HepG2 (cell line): ENCODE data around the gene UCN. TPM values are rescaled to one million over a fixed set of nuclear protein-coding genes. Genes with fewer than 3 reads are reported as not detected.

Experiments
- CBX2 ChIP-seq, 2 experiments: fragments of 200-600 bp in 1 of 2; sonication (generic); formaldehyde crosslinking in 1 of 2; IDR thresholded peaks; 2 replicates each; pipeline versions ENCODE4 v1.7.0 to v1.8.1; 2018 to 2022; ENCODE audit warnings: low read depth in 2 of 2, low read length in 1 of 2, mild to moderate bottlenecking in 1 of 2, missing genetic modification reagents in 1 of 2
- DR1 ChIP-seq: sonication (generic); formaldehyde crosslinking; IDR thresholded peaks from 2 replicates; pipeline ENCODE4 v1.8.0; 2021; ENCODE audit warnings: mild to moderate bottlenecking, missing genetic modification reagents, inconsistent platforms
- EED ChIP-seq: sonication (generic); formaldehyde crosslinking; IDR thresholded peaks from 2 replicates; pipeline ENCODE4 v1.5.0; 2020; ENCODE audit warnings: mild to moderate bottlenecking, missing genetic modification reagents
- GATAD1 ChIP-seq: IDR thresholded peaks from 2 replicates; pipeline ENCODE4 v1.6.1; 2016; ENCODE audit warnings: missing genetic modification reagents, missing compliant biosample characterization
- NFYB ChIP-seq: sonication (generic); formaldehyde crosslinking; IDR thresholded peaks from 2 replicates; pipeline ENCODE4 v1.4.0; 2020; ENCODE audit warnings: missing genetic modification reagents
- UBTF ChIP-seq: sonication (generic); formaldehyde crosslinking; IDR thresholded peaks from 2 replicates; pipeline ENCODE4 v1.4.0; 2020; ENCODE audit warnings: mild to moderate bottlenecking, missing genetic modification reagents
- XRCC5 ChIP-seq: fragments of 200-400 bp; formaldehyde crosslinking; optimal IDR thresholded peaks from 2 replicates; pipeline ENCODE3; 2017; ENCODE audit warnings: mild to moderate bottlenecking, low read length
- ZFP36 ChIP-seq: fragments of 150-350 bp; IDR thresholded peaks from 2 replicates; pipeline ENCODE4 v1.6.1; 2018; ENCODE audit warnings: borderline replicate concordance, low read length, low read depth; ENCODE audit not compliant: partially characterized antibody
- ZFY ChIP-seq: sonication (generic); formaldehyde crosslinking; IDR thresholded peaks from 2 replicates; pipeline ENCODE4 v1.4.0; 2020; ENCODE audit warnings: missing genetic modification reagents
- ZFYVE20 ChIP-seq: sonication (generic); formaldehyde crosslinking; IDR thresholded peaks from 2 replicates; pipeline ENCODE4 v1.8.0; 2023; ENCODE audit warnings: low read depth, mild to moderate bottlenecking, moderate library complexity, missing genetic modification reagents, borderline replicate concordance
- ZNF687 ChIP-seq: sonication (generic); formaldehyde crosslinking; IDR thresholded peaks from 2 replicates; pipeline ENCODE4 v1.5.1; 2020; ENCODE audit warnings: mild to moderate bottlenecking, missing genetic modification reagents, moderate library complexity
- ZNF703 ChIP-seq: sonication (generic); formaldehyde crosslinking; IDR thresholded peaks from 2 replicates; pipeline ENCODE4 v1.5.1; 2020; ENCODE audit warnings: missing genetic modification reagents, mild to moderate bottlenecking, moderate library complexity, borderline replicate concordance
- ZNF792 ChIP-seq: IDR thresholded peaks from 2 replicates; pipeline ENCODE4 v1.6.1; 2016
- ZNF816 ChIP-seq: sonication (generic); formaldehyde crosslinking; IDR thresholded peaks from 2 replicates; pipeline ENCODE4 v1.8.0; 2022; ENCODE audit warnings: missing genetic modification reagents, mild to moderate bottlenecking, borderline replicate concordance
- polyA plus RNA-seq, 8 experiments: library from polyadenylated mRNA; depleted of rRNA in 3 of 8; stranded (reverse) in 7 of 8; unstranded in 1 of 8; fragments of >200 nt; fragmentation: Illumina TruSeq in 4 of 8; extraction: Trizol in 4 of 8; gene quantifications; 2 replicates each; pipeline versions ENCODE4 v1.2.1 to v1.2.3, GENCODE V29; 2011 to 2016; ENCODE audit warnings: low read depth in 4 of 8, missing spikeins in 1 of 8, mixed read lengths in 1 of 8; ENCODE audit not compliant: insufficient read depth in 1 of 8
- total RNA-seq, 5 experiments: library from RNA; depleted of rRNA; stranded (reverse); fragments of >200 nt; fragmentation: Illumina TruSeq; extraction: Trizol; gene quantifications; 2 replicates each; pipeline ENCODE4 v1.2.3, GENCODE V29; 2016; ENCODE audit warnings: low read depth in 1 of 5
- TF ChIP-seq, protein P1 (sequence below): sonication (generic); formaldehyde crosslinking; IDR thresholded peaks from 2 replicates; pipeline ENCODE4 v1.4.0; 2020; ENCODE audit warnings: missing genetic modification reagents

Gene UCN
- total and polyA plus RNA-seq, 2 of the 13 experiments (the other 11 are each of a cell fraction or from before 2014, with no cell fraction given), result 1.2 to 2.3 TPM

DNA sequence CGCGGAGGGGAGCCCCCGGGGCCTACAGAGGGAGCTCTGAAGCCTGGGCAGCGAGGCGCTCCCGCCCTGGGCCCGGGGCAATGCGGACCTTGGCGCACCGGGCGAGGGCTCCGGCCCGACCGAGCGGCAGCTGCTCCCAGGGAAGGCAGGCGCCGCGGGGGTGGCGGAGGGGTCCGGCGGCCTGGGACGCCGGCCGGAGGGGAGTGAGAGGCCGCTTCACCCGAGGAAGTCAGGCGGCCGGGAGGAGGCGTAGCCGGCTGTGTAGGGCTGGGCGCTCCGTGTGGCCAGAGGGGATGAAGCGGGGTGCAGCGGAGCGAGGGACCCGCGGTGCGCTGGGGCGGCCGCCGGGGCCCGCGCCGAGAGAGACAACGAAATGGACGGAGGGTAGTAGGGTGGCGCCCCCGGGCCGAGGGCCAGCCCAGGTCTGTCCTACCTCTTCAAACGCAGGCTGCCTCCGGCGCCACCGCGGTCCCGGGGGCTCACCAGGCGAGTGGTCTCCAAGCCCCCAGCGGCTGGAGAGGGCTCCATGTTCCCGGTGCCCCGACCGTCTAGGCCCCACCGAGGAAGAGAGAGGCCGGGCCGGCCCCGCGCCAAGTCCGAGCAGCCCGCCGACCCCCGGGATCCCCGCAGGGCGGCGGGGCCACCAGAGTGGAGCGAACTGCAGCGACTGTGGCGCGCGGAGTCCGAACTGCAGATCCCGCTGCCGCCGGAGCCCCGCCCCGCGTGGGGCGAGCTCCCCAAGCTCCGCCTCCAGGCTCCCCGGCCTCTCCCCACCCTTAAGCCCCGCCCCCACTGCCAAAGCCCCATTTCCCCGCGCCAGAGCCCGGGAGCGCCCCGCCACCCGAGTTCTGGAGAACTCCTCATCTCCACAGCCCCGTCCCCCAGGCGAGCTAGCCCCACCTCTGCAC, 45.6 kb downstream of the UCN start, which contains the start of gene SLC30A3 (continued):
- peak; percentile 34; the same call in 1 of the 2 replicates for TF ChIP-seq ZNF687 (CRISPR knock-in tag)
- no peak for TF ChIP-seq ZFYVE20
- 0 out of 2 replicates have a peak, but pooled peaks have one; percentile 39 for TF ChIP-seq ZNF816 (CRISPR knock-in tag)
- TF ChIP-seq EED, result peak; percentile 45; the same call in 1 of the 2 replicates
- TF ChIP-seq, protein P1, sequence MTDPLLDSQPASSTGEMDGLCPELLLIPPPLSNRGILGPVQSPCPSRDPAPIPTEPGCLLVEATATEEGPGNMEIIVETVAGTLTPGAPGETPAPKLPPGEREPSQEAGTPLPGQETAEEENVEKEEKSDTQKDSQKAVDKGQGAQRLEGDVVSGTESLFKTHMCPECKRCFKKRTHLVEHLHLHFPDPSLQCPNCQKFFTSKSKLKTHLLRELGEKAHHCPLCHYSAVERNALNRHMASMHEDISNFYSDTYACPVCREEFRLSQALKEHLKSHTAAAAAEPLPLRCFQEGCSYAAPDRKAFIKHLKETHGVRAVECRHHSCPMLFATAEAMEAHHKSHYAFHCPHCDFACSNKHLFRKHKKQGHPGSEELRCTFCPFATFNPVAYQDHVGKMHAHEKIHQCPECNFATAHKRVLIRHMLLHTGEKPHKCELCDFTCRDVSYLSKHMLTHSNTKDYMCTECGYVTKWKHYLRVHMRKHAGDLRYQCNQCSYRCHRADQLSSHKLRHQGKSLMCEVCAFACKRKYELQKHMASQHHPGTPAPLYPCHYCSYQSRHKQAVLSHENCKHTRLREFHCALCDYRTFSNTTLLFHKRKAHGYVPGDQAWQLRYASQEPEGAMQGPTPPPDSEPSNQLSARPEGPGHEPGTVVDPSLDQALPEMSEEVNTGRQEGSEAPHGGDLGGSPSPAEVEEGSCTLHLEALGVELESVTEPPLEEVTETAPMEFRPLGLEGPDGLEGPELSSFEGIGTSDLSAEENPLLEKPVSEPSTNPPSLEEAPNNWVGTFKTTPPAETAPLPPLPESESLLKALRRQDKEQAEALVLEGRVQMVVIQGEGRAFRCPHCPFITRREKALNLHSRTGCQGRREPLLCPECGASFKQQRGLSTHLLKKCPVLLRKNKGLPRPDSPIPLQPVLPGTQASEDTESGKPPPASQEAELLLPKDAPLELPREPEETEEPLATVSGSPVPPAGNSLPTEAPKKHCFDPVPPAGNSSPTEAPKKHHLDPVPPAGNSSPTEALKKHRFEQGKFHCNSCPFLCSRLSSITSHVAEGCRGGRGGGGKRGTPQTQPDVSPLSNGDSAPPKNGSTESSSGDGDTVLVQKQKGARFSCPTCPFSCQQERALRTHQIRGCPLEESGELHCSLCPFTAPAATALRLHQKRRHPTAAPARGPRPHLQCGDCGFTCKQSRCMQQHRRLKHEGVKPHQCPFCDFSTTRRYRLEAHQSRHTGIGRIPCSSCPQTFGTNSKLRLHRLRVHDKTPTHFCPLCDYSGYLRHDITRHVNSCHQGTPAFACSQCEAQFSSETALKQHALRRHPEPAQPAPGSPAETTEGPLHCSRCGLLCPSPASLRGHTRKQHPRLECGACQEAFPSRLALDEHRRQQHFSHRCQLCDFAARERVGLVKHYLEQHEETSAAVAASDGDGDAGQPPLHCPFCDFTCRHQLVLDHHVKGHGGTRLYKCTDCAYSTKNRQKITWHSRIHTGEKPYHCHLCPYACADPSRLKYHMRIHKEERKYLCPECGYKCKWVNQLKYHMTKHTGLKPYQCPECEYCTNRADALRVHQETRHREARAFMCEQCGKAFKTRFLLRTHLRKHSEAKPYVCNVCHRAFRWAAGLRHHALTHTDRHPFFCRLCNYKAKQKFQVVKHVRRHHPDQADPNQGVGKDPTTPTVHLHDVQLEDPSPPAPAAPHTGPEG (CRISPR knock-in tag), result peak; percentile 83; the same call in 1 of the 2 replicates
- 0 out of 2 replicates have a peak, but pooled peaks have one; percentile 4 for TF ChIP-seq DR1 (CRISPR knock-in tag)
- TF ChIP-seq ZFY, result peak; percentile 53
- TF ChIP-seq CBX2 (IDR thresholded peaks at IDR 0.05; ENCODE audit: low read depth, low read length), result no peak
- TF ChIP-seq CBX2 (CRISPR knock-in tag; IDR thresholded peaks at IDR 0.05; ENCODE audit: low read depth), result peak; percentile 81; the same call in 1 of the 2 replicates
- TF ChIP-seq ZNF792 (CRISPR knock-in tag), result no peak
- TF ChIP-seq ZNF703 (CRISPR knock-in tag), result no peak; the same call in 1 of the 2 replicates
- TF ChIP-seq XRCC5, result peak; percentile 6
- no peak for TF ChIP-seq NFYB (CRISPR knock-in tag)
- peak; percentile 18 for TF ChIP-seq ZFP36
- peak; percentile 69; the same call in 1 of the 2 replicates for TF ChIP-seq UBTF (CRISPR knock-in tag)
- TF ChIP-seq GATAD1 (CRISPR knock-in tag), result no peak
